H1 (cell line): ENCODE results near the gene OSMR. TPM values are rescaled to one million over a fixed set of nuclear protein-coding genes. Genes with fewer than 3 reads are reported as not detected.

Experiments used
- CREB1 ChIP-seq: IDR thresholded peaks from 2 replicates; pipeline ENCODE4 v1.6.1; 2012; ENCODE audit warnings: inconsistent platforms
- EGR1 ChIP-seq: IDR thresholded peaks from 2 replicates; pipeline ENCODE4 v1.6.1; 2011; ENCODE audit warnings: low read depth, low read length, borderline replicate concordance
- KDM5A ChIP-seq: fragments of 200-600 bp; IDR thresholded peaks from 2 replicates; pipeline ENCODE4 v1.7.1; 2012; ENCODE audit warnings: mild to moderate bottlenecking, low read length, inconsistent platforms, mixed read lengths
- NRF1 ChIP-seq: IDR thresholded peaks from 2 replicates; pipeline ENCODE4 v1.6.1; 2011; ENCODE audit warnings: mild to moderate bottlenecking, low read depth, low read length, improper control_type of control experiment
- RBBP5 ChIP-seq: IDR thresholded peaks from 2 replicates; pipeline ENCODE4 v1.7.1; 2012; ENCODE audit warnings: low read depth, mild to moderate bottlenecking, inconsistent platforms, low read length, moderate library complexity, borderline replicate concordance
- SIRT6 ChIP-seq: IDR thresholded peaks from one replicate; pipeline ENCODE4 v1.7.1; 2012; ENCODE audit warnings: low read length, inconsistent platforms
- SP4 ChIP-seq: IDR thresholded peaks from 2 replicates; pipeline ENCODE4 v1.6.1; 2012; ENCODE audit warnings: low read length, inconsistent platforms
- TCF12 ChIP-seq: IDR thresholded peaks from 2 replicates; pipeline ENCODE4 v1.6.1; 2011; ENCODE audit warnings: low read depth, mild to moderate bottlenecking, low read length
- polyA plus RNA-seq, 7 experiments: library from polyadenylated mRNA; depleted of rRNA in 3 of 7; stranded (reverse) in 5 of 7; unstranded in 2 of 7; fragments of >200 nt in 5 of 7; fragments of 200-250 nt in 2 of 7; gene quantifications; 1 replicate in 5 of 7; 2 replicates in 1 of 7; 4 replicates in 1 of 7; pipeline versions ENCODE4 v1.2.1 to v1.2.3, GENCODE V29; 2011 to 2013; ENCODE audit warnings: missing spikeins in 2 of 7, mixed read lengths in 2 of 7
- total RNA-seq: library from RNA; stranded (reverse); fragmentation: NEBNext Ultra II Directional; extraction: Animal tissue kit (Norgen Biotek cat#: 25700); gene quantifications from 2 replicates; pipeline ENCODE4 v1.2.1, GENCODE V29; 2021
- TF ChIP-seq, protein P1 (sequence below): fragments of 300-600 bp; sonication (generic); IDR thresholded peaks from 2 replicates; pipeline ENCODE4 v1.7.1; 2012; ENCODE audit warnings: low read length, moderate library complexity, mild to moderate bottlenecking, inconsistent platforms; ENCODE audit not compliant: insufficient replicate concordance
- TF ChIP-seq, protein P2 (sequence below), 3 experiments: IDR thresholded peaks; 1 replicate in 2 of 3; 2 replicates in 1 of 3; pipeline versions ENCODE4 v1.5.1 to v1.6.1; 2011; ENCODE audit warnings: low read length in 3 of 3, mild to moderate bottlenecking in 3 of 3, inconsistent platforms in 2 of 3, low read depth in 1 of 3, moderate library complexity in 1 of 3; ENCODE audit not compliant: insufficient read depth in 1 of 3; ENCODE audit errors: control extremely low read depth in 1 of 3

OSMR gene
- total and polyA plus RNA-seq, 2 of the 8 experiments (the other 6 are each of a cell fraction or from before 2014, with no cell fraction given): 2.3 to 2.6 TPM

GRCh38 chr5:38885208-38885607 lies 39.4 kb downstream of the OSMR start (continued):
- TF ChIP-seq, protein P1, sequence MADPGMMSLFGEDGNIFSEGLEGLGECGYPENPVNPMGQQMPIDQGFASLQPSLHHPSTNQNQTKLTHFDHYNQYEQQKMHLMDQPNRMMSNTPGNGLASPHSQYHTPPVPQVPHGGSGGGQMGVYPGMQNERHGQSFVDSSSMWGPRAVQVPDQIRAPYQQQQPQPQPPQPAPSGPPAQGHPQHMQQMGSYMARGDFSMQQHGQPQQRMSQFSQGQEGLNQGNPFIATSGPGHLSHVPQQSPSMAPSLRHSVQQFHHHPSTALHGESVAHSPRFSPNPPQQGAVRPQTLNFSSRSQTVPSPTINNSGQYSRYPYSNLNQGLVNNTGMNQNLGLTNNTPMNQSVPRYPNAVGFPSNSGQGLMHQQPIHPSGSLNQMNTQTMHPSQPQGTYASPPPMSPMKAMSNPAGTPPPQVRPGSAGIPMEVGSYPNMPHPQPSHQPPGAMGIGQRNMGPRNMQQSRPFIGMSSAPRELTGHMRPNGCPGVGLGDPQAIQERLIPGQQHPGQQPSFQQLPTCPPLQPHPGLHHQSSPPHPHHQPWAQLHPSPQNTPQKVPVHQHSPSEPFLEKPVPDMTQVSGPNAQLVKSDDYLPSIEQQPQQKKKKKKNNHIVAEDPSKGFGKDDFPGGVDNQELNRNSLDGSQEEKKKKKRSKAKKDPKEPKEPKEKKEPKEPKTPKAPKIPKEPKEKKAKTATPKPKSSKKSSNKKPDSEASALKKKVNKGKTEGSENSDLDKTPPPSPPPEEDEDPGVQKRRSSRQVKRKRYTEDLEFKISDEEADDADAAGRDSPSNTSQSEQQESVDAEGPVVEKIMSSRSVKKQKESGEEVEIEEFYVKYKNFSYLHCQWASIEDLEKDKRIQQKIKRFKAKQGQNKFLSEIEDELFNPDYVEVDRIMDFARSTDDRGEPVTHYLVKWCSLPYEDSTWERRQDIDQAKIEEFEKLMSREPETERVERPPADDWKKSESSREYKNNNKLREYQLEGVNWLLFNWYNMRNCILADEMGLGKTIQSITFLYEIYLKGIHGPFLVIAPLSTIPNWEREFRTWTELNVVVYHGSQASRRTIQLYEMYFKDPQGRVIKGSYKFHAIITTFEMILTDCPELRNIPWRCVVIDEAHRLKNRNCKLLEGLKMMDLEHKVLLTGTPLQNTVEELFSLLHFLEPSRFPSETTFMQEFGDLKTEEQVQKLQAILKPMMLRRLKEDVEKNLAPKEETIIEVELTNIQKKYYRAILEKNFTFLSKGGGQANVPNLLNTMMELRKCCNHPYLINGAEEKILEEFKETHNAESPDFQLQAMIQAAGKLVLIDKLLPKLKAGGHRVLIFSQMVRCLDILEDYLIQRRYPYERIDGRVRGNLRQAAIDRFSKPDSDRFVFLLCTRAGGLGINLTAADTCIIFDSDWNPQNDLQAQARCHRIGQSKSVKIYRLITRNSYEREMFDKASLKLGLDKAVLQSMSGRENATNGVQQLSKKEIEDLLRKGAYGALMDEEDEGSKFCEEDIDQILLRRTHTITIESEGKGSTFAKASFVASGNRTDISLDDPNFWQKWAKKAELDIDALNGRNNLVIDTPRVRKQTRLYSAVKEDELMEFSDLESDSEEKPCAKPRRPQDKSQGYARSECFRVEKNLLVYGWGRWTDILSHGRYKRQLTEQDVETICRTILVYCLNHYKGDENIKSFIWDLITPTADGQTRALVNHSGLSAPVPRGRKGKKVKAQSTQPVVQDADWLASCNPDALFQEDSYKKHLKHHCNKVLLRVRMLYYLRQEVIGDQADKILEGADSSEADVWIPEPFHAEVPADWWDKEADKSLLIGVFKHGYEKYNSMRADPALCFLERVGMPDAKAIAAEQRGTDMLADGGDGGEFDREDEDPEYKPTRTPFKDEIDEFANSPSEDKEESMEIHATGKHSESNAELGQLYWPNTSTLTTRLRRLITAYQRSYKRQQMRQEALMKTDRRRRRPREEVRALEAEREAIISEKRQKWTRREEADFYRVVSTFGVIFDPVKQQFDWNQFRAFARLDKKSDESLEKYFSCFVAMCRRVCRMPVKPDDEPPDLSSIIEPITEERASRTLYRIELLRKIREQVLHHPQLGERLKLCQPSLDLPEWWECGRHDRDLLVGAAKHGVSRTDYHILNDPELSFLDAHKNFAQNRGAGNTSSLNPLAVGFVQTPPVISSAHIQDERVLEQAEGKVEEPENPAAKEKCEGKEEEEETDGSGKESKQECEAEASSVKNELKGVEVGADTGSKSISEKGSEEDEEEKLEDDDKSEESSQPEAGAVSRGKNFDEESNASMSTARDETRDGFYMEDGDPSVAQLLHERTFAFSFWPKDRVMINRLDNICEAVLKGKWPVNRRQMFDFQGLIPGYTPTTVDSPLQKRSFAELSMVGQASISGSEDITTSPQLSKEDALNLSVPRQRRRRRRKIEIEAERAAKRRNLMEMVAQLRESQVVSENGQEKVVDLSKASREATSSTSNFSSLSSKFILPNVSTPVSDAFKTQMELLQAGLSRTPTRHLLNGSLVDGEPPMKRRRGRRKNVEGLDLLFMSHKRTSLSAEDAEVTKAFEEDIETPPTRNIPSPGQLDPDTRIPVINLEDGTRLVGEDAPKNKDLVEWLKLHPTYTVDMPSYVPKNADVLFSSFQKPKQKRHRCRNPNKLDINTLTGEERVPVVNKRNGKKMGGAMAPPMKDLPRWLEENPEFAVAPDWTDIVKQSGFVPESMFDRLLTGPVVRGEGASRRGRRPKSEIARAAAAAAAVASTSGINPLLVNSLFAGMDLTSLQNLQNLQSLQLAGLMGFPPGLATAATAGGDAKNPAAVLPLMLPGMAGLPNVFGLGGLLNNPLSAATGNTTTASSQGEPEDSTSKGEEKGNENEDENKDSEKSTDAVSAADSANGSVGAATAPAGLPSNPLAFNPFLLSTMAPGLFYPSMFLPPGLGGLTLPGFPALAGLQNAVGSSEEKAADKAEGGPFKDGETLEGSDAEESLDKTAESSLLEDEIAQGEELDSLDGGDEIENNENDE: no peak
- TF ChIP-seq TCF12 (no peak), SP4 (no peak), RBBP5 (no peak), NRF1 (no peak), EGR1 (no peak), SIRT6 (no peak), CREB1 (no peak), KDM5A (no peak)
- TF ChIP-seq, protein P2, sequence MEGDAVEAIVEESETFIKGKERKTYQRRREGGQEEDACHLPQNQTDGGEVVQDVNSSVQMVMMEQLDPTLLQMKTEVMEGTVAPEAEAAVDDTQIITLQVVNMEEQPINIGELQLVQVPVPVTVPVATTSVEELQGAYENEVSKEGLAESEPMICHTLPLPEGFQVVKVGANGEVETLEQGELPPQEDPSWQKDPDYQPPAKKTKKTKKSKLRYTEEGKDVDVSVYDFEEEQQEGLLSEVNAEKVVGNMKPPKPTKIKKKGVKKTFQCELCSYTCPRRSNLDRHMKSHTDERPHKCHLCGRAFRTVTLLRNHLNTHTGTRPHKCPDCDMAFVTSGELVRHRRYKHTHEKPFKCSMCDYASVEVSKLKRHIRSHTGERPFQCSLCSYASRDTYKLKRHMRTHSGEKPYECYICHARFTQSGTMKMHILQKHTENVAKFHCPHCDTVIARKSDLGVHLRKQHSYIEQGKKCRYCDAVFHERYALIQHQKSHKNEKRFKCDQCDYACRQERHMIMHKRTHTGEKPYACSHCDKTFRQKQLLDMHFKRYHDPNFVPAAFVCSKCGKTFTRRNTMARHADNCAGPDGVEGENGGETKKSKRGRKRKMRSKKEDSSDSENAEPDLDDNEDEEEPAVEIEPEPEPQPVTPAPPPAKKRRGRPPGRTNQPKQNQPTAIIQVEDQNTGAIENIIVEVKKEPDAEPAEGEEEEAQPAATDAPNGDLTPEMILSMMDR (IDR thresholded peaks at IDR 0.05; ENCODE audit: control extremely low read depth in 1 of 3, insufficient read depth in 1 of 3, low read depth in 1 of 3, low read length in 3 of 3): no peak
